Stomach (tissue), 9 donors: ENCODE data around the gene DUOXA1. TPM values are rescaled to one million over a fixed set of nuclear protein-coding genes. Genes with fewer than 3 reads are reported as not detected.
"Not testable (repeated sequence)": the region's sequence is repeated elsewhere in the genome, so short reads cannot be mapped to it uniquely, and the experiment has no call there.

Experiments
- DNase-seq, 2 donors: peaks; one replicate each; pipeline versions ENCODE4 v3.0.0 to v3.0.0-alpha.2; 2013 to 2019
- H3K27ac ChIP-seq, 5 donors: fragments of 200-600 bp in 4 of 5; sonication (generic) in 4 of 5; one replicate each; pipeline ENCODE4 v1.5.1; 2013 to 2019; ENCODE audit warnings: mild to moderate bottlenecking in 1 of 5, moderate library complexity in 1 of 5
- H3K27me3 ChIP-seq, 3 donors: fragments of 200-600 bp; sonication (generic); one replicate each; pipeline ENCODE4 v1.5.1; 2017 to 2019; ENCODE audit warnings: mixed run types in 1 of 3
- H3K36me3 ChIP-seq, 4 donors: fragments of 200-600 bp; sonication (generic); 1 replicate in 3 of 4; 2 replicates in 1 of 4; pipeline ENCODE4 v1.5.1; 2016 to 2019
- H3K4me1 ChIP-seq, 4 donors: fragments of 200-600 bp; sonication (generic); one replicate each; pipeline ENCODE4 v1.5.1; 2016 to 2019
- H3K4me3 ChIP-seq, 4 donors: fragments of 200-600 bp; sonication (generic) in 3 of 4; one replicate each; pipeline ENCODE4 v1.5.1; 2016 to 2019; ENCODE audit warnings: mild to moderate bottlenecking in 1 of 4
- H3K9me3 ChIP-seq, 4 donors: fragments of 200-600 bp; sonication (generic); one replicate each; pipeline ENCODE4 v1.5.1; 2016 to 2019
- EP300 ChIP-seq: sonication (generic); formaldehyde crosslinking; IDR thresholded peaks from one replicate; pipeline ENCODE4 v1.6.1; 2017; ENCODE audit warnings: antibody characterized with exemption
- POLR2A ChIP-seq, 4 donors: fragments of 450-650 bp; IDR thresholded peaks; one replicate each; pipeline ENCODE4 v1.6.1; 2016; ENCODE audit warnings: antibody characterized with exemption in 4 of 4, control low read depth in 2 of 4, mild to moderate bottlenecking in 1 of 4, moderate library complexity in 1 of 4
- POLR2AphosphoS5 ChIP-seq, 3 donors: sonication (generic); formaldehyde crosslinking; IDR thresholded peaks; one replicate each; pipeline ENCODE4 v1.6.1; 2016; ENCODE audit warnings: antibody characterized with exemption in 3 of 3
- WGBS, 5 donors: extraction: QIAGEN DNeasy Blood & Tissue Kit in 3 of 5; methylation state at CpG; one replicate each; pipeline versions ENCODE4 v1.1.5 to v1.1.7; 2013 to 2018; 5-methylcytosine and 5-hydroxymethylcytosine counted together
- intact Hi-C: fragments of 100-400 bp; cut with DNase I; formaldehyde crosslinking; loops from one replicate; pipeline ENCODE4 v1.15.1; 2023; ENCODE audit warnings: low total_unique reads
- polyA plus RNA-seq, 3 donors: library from polyadenylated mRNA; stranded (reverse); fragments of 200-250 nt; gene quantifications; one replicate each; pipeline ENCODE4 v1.2.3, GENCODE V29; 2013
- total RNA-seq, 5 donors: library from RNA; depleted of rRNA; stranded (reverse); fragments of >200 nt; gene quantifications; one replicate each; pipeline versions ENCODE4 v1.1.0 to v1.2.3, GENCODE V29; 2014 to 2016
- TF ChIP-seq, protein P1 (sequence below), 7 experiments: fragments of 450-650 bp in 4 of 7; fragments of 200-600 bp in 3 of 7; sonication (generic) in 3 of 7; IDR thresholded peaks; one replicate each; pipeline ENCODE4 v1.5.1; 2016 to 2019; ENCODE audit warnings: antibody characterized with exemption in 7 of 7, control low read depth in 2 of 7, mild to moderate bottlenecking in 1 of 7
- donor health status: healthy with polysubstance abuse.
- donor health status: Bipolar disorder and iron deficiency.
- donor health status: healthy.

DUOXA1 gene
- total and polyA plus RNA-seq, 8 donors = 2.4 to 96.7 (median 26.4) TPM; not detected in 1

DNA sequence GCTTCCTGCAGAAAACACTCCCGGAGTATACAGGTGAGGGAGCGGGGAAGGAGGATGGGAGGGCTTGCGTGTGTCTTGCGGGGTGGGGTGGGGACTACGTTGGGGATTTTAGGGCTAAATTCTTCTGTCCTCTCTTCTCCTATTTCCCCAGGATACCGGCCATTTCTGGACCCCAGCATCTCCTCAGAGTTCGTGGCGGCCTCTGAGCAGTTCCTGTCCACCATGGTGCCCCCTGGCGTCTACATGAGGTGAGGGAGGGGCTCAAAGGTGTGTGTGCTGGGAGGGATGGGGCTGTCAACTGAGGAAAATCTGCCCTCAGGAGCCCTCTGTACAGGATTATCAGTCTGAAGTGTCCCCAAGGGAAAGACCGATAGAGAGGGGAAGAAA lies 6.7 kb upstream of the DUOXA1 start:
- peak overlapping the region in 1 of 5 donors; percentile 23 for H3K27ac ChIP-seq
- no peak for TF ChIP-seq POLR2A (IDR thresholded peaks at IDR 0.05)
- TF ChIP-seq, protein P1, sequence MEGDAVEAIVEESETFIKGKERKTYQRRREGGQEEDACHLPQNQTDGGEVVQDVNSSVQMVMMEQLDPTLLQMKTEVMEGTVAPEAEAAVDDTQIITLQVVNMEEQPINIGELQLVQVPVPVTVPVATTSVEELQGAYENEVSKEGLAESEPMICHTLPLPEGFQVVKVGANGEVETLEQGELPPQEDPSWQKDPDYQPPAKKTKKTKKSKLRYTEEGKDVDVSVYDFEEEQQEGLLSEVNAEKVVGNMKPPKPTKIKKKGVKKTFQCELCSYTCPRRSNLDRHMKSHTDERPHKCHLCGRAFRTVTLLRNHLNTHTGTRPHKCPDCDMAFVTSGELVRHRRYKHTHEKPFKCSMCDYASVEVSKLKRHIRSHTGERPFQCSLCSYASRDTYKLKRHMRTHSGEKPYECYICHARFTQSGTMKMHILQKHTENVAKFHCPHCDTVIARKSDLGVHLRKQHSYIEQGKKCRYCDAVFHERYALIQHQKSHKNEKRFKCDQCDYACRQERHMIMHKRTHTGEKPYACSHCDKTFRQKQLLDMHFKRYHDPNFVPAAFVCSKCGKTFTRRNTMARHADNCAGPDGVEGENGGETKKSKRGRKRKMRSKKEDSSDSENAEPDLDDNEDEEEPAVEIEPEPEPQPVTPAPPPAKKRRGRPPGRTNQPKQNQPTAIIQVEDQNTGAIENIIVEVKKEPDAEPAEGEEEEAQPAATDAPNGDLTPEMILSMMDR (IDR thresholded peaks at IDR 0.05) = no peak
- TF ChIP-seq EP300 = no peak
- no peak for TF ChIP-seq POLR2AphosphoS5 (IDR thresholded peaks at IDR 0.05)
- peaks cover 8 to 58% (median 29%) of the 10 kb centered on the region in 3 donors for H3K27me3 ChIP-seq
- peaks cover 7 to 46% (median 29%) of the 10 kb centered on the region in 4 donors for H3K4me1 ChIP-seq
- peak overlapping the region in 1 of 4 donors; percentile 13 for H3K4me3 ChIP-seq
- intact Hi-C loops = no loop called here
- 27 to 51% (median 44%) methylated on average over 8 to 10 of the region's 10 CpGs for WGBS, 5 donors
- DNase-seq = no peak
- no peaks in the 10 kb centered on the region for H3K9me3 ChIP-seq
- H3K36me3 ChIP-seq = peaks cover 0 to 14% (median 0%) of the 10 kb centered on the region in 4 donors

GRCh38 chr15:45135705-45136377 lies 6.2 kb upstream of the DUOXA1 start:
- peak overlapping the region in 2 of 4 donors; percentile 16 to 48 for H3K4me3 ChIP-seq
- 10 to 37% (median 32%) methylated on average over 5 to 10 of the region's 37 CpGs for WGBS, 5 donors
- H3K4me1 ChIP-seq = peaks cover 10 to 52% (median 28%) of the 10 kb centered on the region in 4 donors
- intact Hi-C loops, DNase-seq, H3K9me3 ChIP-seq, H3K36me3 ChIP-seq: not testable (repeated sequence)
- H3K27ac ChIP-seq = peak overlapping the region in 1 of 5 donors; percentile 23
- H3K27me3 ChIP-seq = peaks cover 8 to 63% (median 29%) of the 10 kb centered on the region in 3 donors

- H3K4me1 ChIP-seq = peaks cover 6 to 61% (median 30%) of the 10 kb centered on the region in 4 donors
- whole genome bisulfite sequencing, 5 donors = 6 to 12% (median 10%) methylated on average over 19 to 57 of the region's 57 CpGs
- DNase-seq = peak; percentile 57 to 67
- intact Hi-C loops = no loop called here
- peak overlapping the region in 3 of 5 donors; percentile 13 to 42 (median 15) for H3K27ac ChIP-seq
- H3K4me3 ChIP-seq = peak overlapping the region; percentile 16 to 48 (median 26)
- no peaks in the 10 kb centered on the region for H3K9me3 ChIP-seq
- TF ChIP-seq, protein P1 (IDR thresholded peaks at IDR 0.05) = peak in 1 of 7 experiments; percentile 18
- TF ChIP-seq EP300 = no peak
- H3K27me3 ChIP-seq = peaks cover 11 to 72% (median 34%) of the 10 kb centered on the region in 3 donors
- peaks cover 0 to 7% (median 0%) of the 10 kb centered on the region in 4 donors for H3K36me3 ChIP-seq
These were observed 5.3 kb upstream of the DUOXA1 start for GRCh38 chr15:45134682-45135604.

DNA sequence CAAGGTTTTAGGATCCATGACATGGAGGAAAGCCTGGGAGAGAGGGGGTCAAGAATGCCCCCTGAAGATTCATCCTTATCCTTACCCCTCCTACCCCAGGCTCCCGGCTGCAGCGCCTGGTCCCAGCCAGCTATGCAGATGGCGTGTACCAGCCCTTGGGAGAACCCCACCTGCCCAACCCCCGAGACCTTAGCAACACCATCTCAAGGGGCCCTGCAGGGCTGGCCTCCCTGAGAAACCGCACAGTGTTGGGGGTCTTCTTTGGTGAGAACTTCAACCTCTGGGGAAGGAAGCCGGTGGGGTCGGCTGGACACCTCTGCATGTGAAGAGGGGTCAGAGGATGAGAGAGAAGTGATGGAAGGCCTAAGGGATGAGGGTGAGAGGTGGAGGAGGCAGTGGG lies 4.4 kb upstream of the DUOXA1 start:
- H3K9me3 ChIP-seq = no peaks in the 10 kb centered on the region
- no peak overlapping the region for H3K4me3 ChIP-seq
- no peak for TF ChIP-seq EP300
- TF ChIP-seq POLR2AphosphoS5 (IDR thresholded peaks at IDR 0.05) = no peak
- TF ChIP-seq POLR2A (IDR thresholded peaks at IDR 0.05) = no peak
- TF ChIP-seq, protein P1 (IDR thresholded peaks at IDR 0.05) = no peak
- H3K36me3 ChIP-seq = peaks cover 0 to 7% (median 0%) of the 10 kb centered on the region in 4 donors
- DNase-seq = no peak
- peaks cover 10 to 64% (median 33%) of the 10 kb centered on the region in 4 donors for H3K4me1 ChIP-seq
- peaks cover 15 to 76% (median 43%) of the 10 kb centered on the region in 3 donors for H3K27me3 ChIP-seq
- intact Hi-C loops = no loop called here
- 86 to 96% (median 95%) methylated on average over 7 of the region's 7 CpGs for WGBS, 5 donors
- H3K27ac ChIP-seq = no peak overlapping the region
